SU-DHL-6 (cell line): Measurements from ENCODE around the gene WNT11.

Experiments used
- EZH2phosphoT487 ChIP-seq: fragments of 200-600 bp; sonication (generic), shearing (Covaris generic); conservative IDR thresholded peaks from 2 replicates; pipeline ENCODE4 v1.6.1; 2018; ENCODE audit warnings: mild to moderate bottlenecking, antibody characterized with exemption, low read length, moderate library complexity, mixed read lengths
- TF ChIP-seq, protein P1 (sequence below): fragments of 200-600 bp; sonication (generic); IDR thresholded peaks from one replicate; pipeline ENCODE4 v1.5.1; 2017; ENCODE audit warnings: antibody characterized with exemption, mild to moderate bottlenecking, low read length, moderate library complexity; ENCODE audit not compliant: insufficient read depth, poor library complexity, severe bottlenecking

DNA sequence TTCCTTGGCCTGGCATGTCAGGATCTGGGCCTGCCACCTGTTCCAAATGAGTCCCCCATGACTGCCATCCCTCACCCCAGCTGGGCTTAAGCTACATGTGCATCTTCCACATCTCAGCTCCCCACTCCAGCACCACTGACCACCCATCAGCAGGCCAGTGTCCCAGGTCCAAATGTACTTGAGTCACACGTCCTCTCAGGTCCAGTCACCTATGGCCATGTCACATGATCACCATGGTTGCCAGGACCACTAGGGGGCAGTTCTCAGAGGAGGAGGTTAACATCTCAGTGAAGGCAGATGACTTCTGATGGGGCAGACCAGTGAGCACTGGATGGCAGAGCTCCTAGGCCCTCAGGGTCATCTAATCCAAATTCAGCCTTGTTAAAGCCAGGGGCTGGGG lies 41.9 kb upstream of the WNT11 start:
- TF ChIP-seq, protein P1, sequence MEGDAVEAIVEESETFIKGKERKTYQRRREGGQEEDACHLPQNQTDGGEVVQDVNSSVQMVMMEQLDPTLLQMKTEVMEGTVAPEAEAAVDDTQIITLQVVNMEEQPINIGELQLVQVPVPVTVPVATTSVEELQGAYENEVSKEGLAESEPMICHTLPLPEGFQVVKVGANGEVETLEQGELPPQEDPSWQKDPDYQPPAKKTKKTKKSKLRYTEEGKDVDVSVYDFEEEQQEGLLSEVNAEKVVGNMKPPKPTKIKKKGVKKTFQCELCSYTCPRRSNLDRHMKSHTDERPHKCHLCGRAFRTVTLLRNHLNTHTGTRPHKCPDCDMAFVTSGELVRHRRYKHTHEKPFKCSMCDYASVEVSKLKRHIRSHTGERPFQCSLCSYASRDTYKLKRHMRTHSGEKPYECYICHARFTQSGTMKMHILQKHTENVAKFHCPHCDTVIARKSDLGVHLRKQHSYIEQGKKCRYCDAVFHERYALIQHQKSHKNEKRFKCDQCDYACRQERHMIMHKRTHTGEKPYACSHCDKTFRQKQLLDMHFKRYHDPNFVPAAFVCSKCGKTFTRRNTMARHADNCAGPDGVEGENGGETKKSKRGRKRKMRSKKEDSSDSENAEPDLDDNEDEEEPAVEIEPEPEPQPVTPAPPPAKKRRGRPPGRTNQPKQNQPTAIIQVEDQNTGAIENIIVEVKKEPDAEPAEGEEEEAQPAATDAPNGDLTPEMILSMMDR = no peak
- no peak for TF ChIP-seq EZH2phosphoT487
